Activated CD4-positive, alpha-beta memory T cell treated with anti-CD3 and anti-CD28 coated beads for 36 hours (primary cell): Measurements from ENCODE around the gene MYH1. TPM values are rescaled to one million over a fixed set of nuclear protein-coding genes. Genes with fewer than 3 reads are reported as not detected.
"Not testable (repeated sequence)": the region's sequence is repeated elsewhere in the genome, so short reads cannot be mapped to it uniquely, and the experiment has no call there.

ENCODE experiments used
- CTCF ChIA-PET: fragments of 350-600 bp; sonication (Branson Sonifier 250); formaldehyde crosslinking; loops from one replicate; lab custom pipeline; 2021; ENCODE audit warnings: antibody characterized with exemption, inconsistent platforms; lab: Charles Lee
- POLR2A ChIA-PET: fragments of 350-600 bp; sonication (Branson Sonifier 250); formaldehyde crosslinking; loops from one replicate; lab custom pipeline; 2021; ENCODE audit warnings: antibody characterized with exemption; lab: Charles Lee
- DNase-seq: peaks from one replicate; pipeline ENCODE4 v3.0.0-alpha.2; 2020
- H3K27ac Mint-ChIP-seq: one replicate; pipeline ENCODE4 v1.8.0; 2021; ENCODE audit warnings: mixed read lengths
- H3K27me3 Mint-ChIP-seq: one replicate; pipeline ENCODE4 v1.8.0; 2021; ENCODE audit warnings: mixed read lengths
- H3K36me3 Mint-ChIP-seq: one replicate; pipeline ENCODE4 v1.8.0; 2021; ENCODE audit warnings: mixed read lengths
- H3K4me1 Mint-ChIP-seq: one replicate; pipeline ENCODE4 v1.8.0; 2021; ENCODE audit warnings: low read depth, mixed read lengths
- H3K4me3 Mint-ChIP-seq: one replicate; pipeline ENCODE4 v1.8.0; 2021; ENCODE audit warnings: mild to moderate bottlenecking, mixed read lengths
- H3K9me3 Mint-ChIP-seq: one replicate; pipeline ENCODE4 v1.8.0; 2021; ENCODE audit warnings: mixed read lengths
- intact Hi-C: fragments of 100-400 bp; cut with micrococcal nuclease; formaldehyde crosslinking; loops from one replicate; pipeline ENCODE4 v1.15.1; 2023
- total RNA-seq, 2 experiments: library from RNA; stranded (reverse); gene quantifications; one replicate each; pipeline ENCODE4 v1.2.3, GENCODE V29; 2021

The MYH1 gene
- not detected for total RNA-seq

GRCh38 chr17:10518271-10519037 is at the start of gene MYH1:
MYH1 (minus strand) TSS chr17:10518542; CDS start chr17:10516642, 1,900 bp downstream.
- H3K4me3 Mint-ChIP-seq, result no peak within 1 kb of the TSS
- H3K27ac Mint-ChIP-seq, result no peak within 1 kb of the TSS
- intact Hi-C loops, result no loop called here
- peaks cover 3% of the 10 kb centered on the region for H3K27me3 Mint-ChIP-seq
- no peaks in the 10 kb centered on the region for H3K4me1 Mint-ChIP-seq
- H3K36me3 Mint-ChIP-seq, result no peaks in the 10 kb centered on the region
- ChIA-PET CTCF (no interaction called here), POLR2A (no interaction called here)
- no peak for DNase-seq
- no peaks in the 10 kb centered on the region for H3K9me3 Mint-ChIP-seq

- H3K4me1 Mint-ChIP-seq, result no peaks in the 10 kb centered on the region
- POLR2A ChIA-PET, result no interaction called here
- intact Hi-C loops, result no loop called here
- H3K27ac Mint-ChIP-seq, result no peak overlapping the region
- H3K36me3 Mint-ChIP-seq, result no peaks in the 10 kb centered on the region
- no peak for DNase-seq
- H3K27me3 Mint-ChIP-seq, result peaks cover 3% of the 10 kb centered on the region
- no peaks in the 10 kb centered on the region for H3K9me3 Mint-ChIP-seq
- H3K4me3 Mint-ChIP-seq, result no peak overlapping the region
- CTCF ChIA-PET, result no interaction called here
These were observed 45.8 kb upstream of the MYH1 start for GRCh38 chr17:10563991-10564660.

GRCh38 chr17:10558049-10558448 is 39.7 kb upstream of the MYH1 start:
- Mint-ChIP-seq H3K36me3 (no peaks in the 10 kb centered on the region), H3K27me3 (peaks cover 4% of the 10 kb centered on the region), H3K4me3 (no peak overlapping the region), H3K9me3 (no peaks in the 10 kb centered on the region), H3K27ac (no peak overlapping the region), H3K4me1 (no peaks in the 10 kb centered on the region)
- ChIA-PET POLR2A (no interaction called here), CTCF (no interaction called here)
- intact Hi-C loops, result no loop called here
- no peak for DNase-seq

- ChIA-PET CTCF (no interaction called here), POLR2A (no interaction called here)
- Mint-ChIP-seq H3K36me3 (no peaks in the 10 kb centered on the region), H3K27me3 (peaks cover 4% of the 10 kb centered on the region), H3K9me3 (no peaks in the 10 kb centered on the region), H3K4me3 (no peak overlapping the region), H3K4me1 (no peaks in the 10 kb centered on the region), H3K27ac (no peak overlapping the region)
- DNase-seq, result no peak
- intact Hi-C loops, result no loop called here
These were observed 39.1 kb upstream of the MYH1 start for GRCh38 chr17:10557422-10557821.

GRCh38 chr17:10556301-10557005 is 38.1 kb upstream of the MYH1 start:
- POLR2A ChIA-PET, result no interaction called here
- no peak for DNase-seq
- Mint-ChIP-seq H3K9me3 (no peaks in the 10 kb centered on the region), H3K27me3 (peaks cover 4% of the 10 kb centered on the region), H3K4me3 (no peak overlapping the region), H3K27ac (no peak overlapping the region), H3K36me3 (no peaks in the 10 kb centered on the region), H3K4me1 (no peaks in the 10 kb centered on the region)
- intact Hi-C loops, result no loop called here
- CTCF ChIA-PET, result no interaction called here

GRCh38 chr17:10550014-10550413 is 31.7 kb upstream of the MYH1 start:
- Mint-ChIP-seq H3K27ac (no peak overlapping the region), H3K36me3 (no peaks in the 10 kb centered on the region), H3K4me3 (no peak overlapping the region), H3K9me3 (no peaks in the 10 kb centered on the region), H3K27me3 (peaks cover 5% of the 10 kb centered on the region), H3K4me1 (no peaks in the 10 kb centered on the region)
- DNase-seq, result no peak
- ChIA-PET POLR2A (no interaction called here), CTCF (no interaction called here)
- intact Hi-C loops, result no loop called here

GRCh38 chr17:10549096-10549842 is 30.9 kb upstream of the MYH1 start, which contains the start of gene MYH2:
MYH2 (minus strand) TSS chr17:10549658; CDS start chr17:10547920, 1,738 bp downstream.
- no peak for DNase-seq
- no peaks in the 10 kb centered on the region for H3K4me1 Mint-ChIP-seq
- ChIA-PET POLR2A (no interaction called here), CTCF (no interaction called here)
- H3K36me3 Mint-ChIP-seq, result no peaks in the 10 kb centered on the region
- H3K27ac Mint-ChIP-seq, result no peak within 1 kb of the TSS
- no peaks in the 10 kb centered on the region for H3K9me3 Mint-ChIP-seq
- no peak within 1 kb of the TSS for H3K4me3 Mint-ChIP-seq
- H3K27me3 Mint-ChIP-seq, result peaks cover 5% of the 10 kb centered on the region
- intact Hi-C loops, result no loop called here

GRCh38 chr17:10547351-10547750 is 29.0 kb upstream of the MYH1 start:
- ChIA-PET POLR2A (no interaction called here), CTCF (interaction anchor here (0.6 kb wide), 1 partner anchor 180 kb away, joined by 3 read pairs; no protein-coding TSS in a partner anchor)
- no peaks in the 10 kb centered on the region for H3K36me3 Mint-ChIP-seq
- H3K27me3 Mint-ChIP-seq, result peaks cover 5% of the 10 kb centered on the region
- H3K4me3 Mint-ChIP-seq, result no peak overlapping the region
- no peaks in the 10 kb centered on the region for H3K4me1 Mint-ChIP-seq
- H3K27ac Mint-ChIP-seq, result no peak overlapping the region
- DNase-seq, result no peak
- intact Hi-C loops, result no loop called here
- peaks cover under 1% of the 10 kb centered on the region for H3K9me3 Mint-ChIP-seq

- H3K9me3 Mint-ChIP-seq, result peaks cover 28% of the 10 kb centered on the region
- H3K4me3 Mint-ChIP-seq, H3K4me1 Mint-ChIP-seq, H3K27me3 Mint-ChIP-seq, POLR2A ChIA-PET, DNase-seq, intact Hi-C loops, H3K27ac Mint-ChIP-seq, H3K36me3 Mint-ChIP-seq, CTCF ChIA-PET: not testable (repeated sequence)
These were observed 25.1 kb upstream of the MYH1 start for GRCh38 chr17:10543486-10543885.

GRCh38 chr17:10541179-10541578 is 22.8 kb upstream of the MYH1 start:
- POLR2A ChIA-PET, H3K4me1 Mint-ChIP-seq, CTCF ChIA-PET: not testable (repeated sequence)

GRCh38 chr17:10532026-10532425 is 13.7 kb upstream of the MYH1 start:
- no peaks in the 10 kb centered on the region for H3K4me1 Mint-ChIP-seq
- no peak overlapping the region for H3K27ac Mint-ChIP-seq
- H3K27me3 Mint-ChIP-seq, result peaks cover 10% of the 10 kb centered on the region
- H3K36me3 Mint-ChIP-seq, result no peaks in the 10 kb centered on the region
- POLR2A ChIA-PET, result no interaction called here
- CTCF ChIA-PET, result no interaction called here
- intact Hi-C loops, result no loop called here
- H3K9me3 Mint-ChIP-seq, result no peaks in the 10 kb centered on the region
- no peak for DNase-seq
- no peak overlapping the region for H3K4me3 Mint-ChIP-seq

More at GRCh38 chr17:10541179-10541578, 22.8 kb upstream of the MYH1 start:
- H3K4me3 Mint-ChIP-seq, H3K27ac Mint-ChIP-seq, H3K27me3 Mint-ChIP-seq, DNase-seq, intact Hi-C loops, H3K36me3 Mint-ChIP-seq: not testable (repeated sequence)
- peaks cover 28% of the 10 kb centered on the region for H3K9me3 Mint-ChIP-seq

- Mint-ChIP-seq H3K9me3 (no peaks in the 10 kb centered on the region), H3K27ac (no peak overlapping the region), H3K36me3 (no peaks in the 10 kb centered on the region), H3K27me3 (peaks cover 5% of the 10 kb centered on the region), H3K4me1 (no peaks in the 10 kb centered on the region), H3K4me3 (no peak overlapping the region)
- intact Hi-C loops, result no loop called here
- POLR2A ChIA-PET, result no interaction called here
- no peak for DNase-seq
- CTCF ChIA-PET, result no interaction called here
These were observed 9.1 kb upstream of the MYH1 start for GRCh38 chr17:10527419-10527818.
